Skeletal muscle tissue (tissue), 4 donors: ENCODE measurements around the gene GYG1. TPM values are rescaled to one million over a fixed set of nuclear protein-coding genes. Genes with fewer than 3 reads are reported as not detected.
A peak's percentile ranks its signal among the peaks of the same experiment; 100 is the strongest.

Source experiments
- H3K27ac ChIP-seq: one replicate; pipeline ENCODE4 v1.7.0; 2013; ENCODE audit warnings: mild to moderate bottlenecking, low read depth, low read length, inconsistent platforms
- H3K27me3 ChIP-seq, 3 donors: one replicate each; pipeline ENCODE4 v1.7.0; 2013; ENCODE audit warnings: low read length in 3 of 3; ENCODE audit not compliant: control insufficient read depth in 3 of 3, insufficient read depth in 3 of 3
- H3K36me3 ChIP-seq, 3 donors: one replicate each; pipeline ENCODE4 v1.7.0; 2013; ENCODE audit warnings: low read length in 3 of 3; ENCODE audit not compliant: control insufficient read depth in 3 of 3, insufficient read depth in 3 of 3
- H3K4me1 ChIP-seq, 3 donors: one replicate each; pipeline ENCODE4 v1.7.0; 2013; ENCODE audit warnings: low read length in 3 of 3, mild to moderate bottlenecking in 3 of 3; ENCODE audit not compliant: control insufficient read depth in 3 of 3, insufficient read depth in 3 of 3
- H3K4me3 ChIP-seq, 3 donors: one replicate each; pipeline ENCODE4 v1.7.0; 2013; ENCODE audit warnings: low read length in 3 of 3
- H3K9ac ChIP-seq, 3 donors: one replicate each; pipeline ENCODE4 v1.7.0; 2013; ENCODE audit warnings: low read length in 3 of 3, mild to moderate bottlenecking in 3 of 3, moderate library complexity in 2 of 3, low read depth in 1 of 3
- H3K9me3 ChIP-seq, 3 donors: one replicate each; pipeline ENCODE4 v1.7.0; 2013; ENCODE audit warnings: low read length in 3 of 3; ENCODE audit not compliant: control insufficient read depth in 3 of 3
- total RNA-seq: library from RNA; depleted of rRNA; stranded (reverse); fragments of >200 nt; gene quantifications from one replicate; pipeline ENCODE4 v1.2.3, GENCODE V29; 2014
- donor health status: Osteomylitis.

Gene GYG1
- total RNA-seq, 1 donor from 2014 or later: 62.6 TPM

GRCh38 chr3:149011676-149012075 is 20.3 kb downstream of the GYG1 start:
- Histone ChIP-seq H3K27me3 (no peaks in the 10 kb centered on the region), H3K4me3 (no peak overlapping the region), H3K27ac (peak overlapping the region; percentile 80), H3K9ac (peak overlapping the region in 1 of 3 donors; percentile 36), H3K9me3 (no peaks in the 10 kb centered on the region), H3K4me1 (peaks cover 33 to 74% (median 68%) of the 10 kb centered on the region in 3 donors), H3K36me3 (peaks cover 26 to 45% (median 39%) of the 10 kb centered on the region in 3 donors)

DNA sequence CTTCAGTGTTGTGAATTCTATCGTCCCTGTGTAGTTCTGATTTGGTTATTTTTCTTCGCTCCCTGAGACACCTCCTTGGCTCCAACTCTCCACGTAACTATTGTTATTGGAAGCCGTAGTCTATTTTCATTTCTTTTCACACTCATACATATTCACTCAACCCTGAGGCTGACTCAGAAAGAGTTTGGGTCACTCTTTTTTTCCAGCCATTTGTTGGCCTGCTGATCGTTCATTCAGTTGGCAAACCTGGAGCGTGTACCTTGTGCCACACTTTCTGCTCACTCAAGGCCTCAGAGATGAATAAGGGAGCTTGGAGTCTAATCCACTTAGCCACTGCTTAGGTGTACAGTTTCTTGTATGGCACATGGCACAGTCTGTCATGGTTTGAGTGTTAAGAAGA is 22.4 kb downstream of the GYG1 start:
- Histone ChIP-seq H3K36me3 (peaks cover 16 to 40% (median 34%) of the 10 kb centered on the region in 3 donors), H3K9ac (no peak overlapping the region), H3K27me3 (no peaks in the 10 kb centered on the region), H3K4me3 (no peak overlapping the region), H3K9me3 (no peaks in the 10 kb centered on the region), H3K27ac (peak overlapping the region; percentile 97), H3K4me1 (peaks cover 39 to 71% (median 68%) of the 10 kb centered on the region in 3 donors)

DNA sequence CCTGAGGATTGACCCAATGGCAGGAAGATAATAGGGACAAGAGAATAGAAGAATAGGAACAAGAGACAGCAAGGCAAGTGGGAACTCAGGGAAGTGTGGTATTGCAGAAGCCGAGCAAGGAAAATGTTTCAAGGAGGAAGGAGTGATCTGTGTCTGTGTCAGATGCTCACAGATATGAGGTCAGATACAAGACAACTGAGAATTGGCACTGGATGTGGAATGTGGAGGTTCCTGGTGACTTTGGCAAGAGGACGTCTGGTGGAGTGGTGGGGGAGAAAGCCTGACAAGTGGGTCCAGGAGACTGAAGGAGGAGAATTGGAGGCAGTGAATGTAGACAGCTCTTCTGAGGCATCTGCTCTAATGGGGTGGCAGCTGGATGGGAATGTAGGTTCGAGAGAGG is 24.1 kb downstream of the GYG1 start:
- H3K9me3 ChIP-seq: no peaks in the 10 kb centered on the region
- H3K4me1 ChIP-seq: peaks cover 47 to 73% (median 69%) of the 10 kb centered on the region in 3 donors
- no peaks in the 10 kb centered on the region for H3K27me3 ChIP-seq
- H3K9ac ChIP-seq: peak overlapping the region in 1 of 3 donors; percentile 6
- peak overlapping the region; percentile 97 for H3K27ac ChIP-seq
- H3K4me3 ChIP-seq: no peak overlapping the region
- peaks cover 7 to 31% (median 25%) of the 10 kb centered on the region in 3 donors for H3K36me3 ChIP-seq

GRCh38 chr3:149016242-149016641 is 24.9 kb downstream of the GYG1 start:
- Histone ChIP-seq H3K36me3 (peaks cover 7 to 23% (median 23%) of the 10 kb centered on the region in 3 donors), H3K9ac (peak overlapping the region in 2 of 3 donors; percentile 72 to 73), H3K27me3 (no peaks in the 10 kb centered on the region), H3K27ac (peak overlapping the region; percentile 97), H3K9me3 (no peaks in the 10 kb centered on the region), H3K4me1 (peaks cover 43 to 72% (median 66%) of the 10 kb centered on the region in 3 donors), H3K4me3 (peak overlapping the region in 2 of 3 donors; percentile 24 to 64)

DNA sequence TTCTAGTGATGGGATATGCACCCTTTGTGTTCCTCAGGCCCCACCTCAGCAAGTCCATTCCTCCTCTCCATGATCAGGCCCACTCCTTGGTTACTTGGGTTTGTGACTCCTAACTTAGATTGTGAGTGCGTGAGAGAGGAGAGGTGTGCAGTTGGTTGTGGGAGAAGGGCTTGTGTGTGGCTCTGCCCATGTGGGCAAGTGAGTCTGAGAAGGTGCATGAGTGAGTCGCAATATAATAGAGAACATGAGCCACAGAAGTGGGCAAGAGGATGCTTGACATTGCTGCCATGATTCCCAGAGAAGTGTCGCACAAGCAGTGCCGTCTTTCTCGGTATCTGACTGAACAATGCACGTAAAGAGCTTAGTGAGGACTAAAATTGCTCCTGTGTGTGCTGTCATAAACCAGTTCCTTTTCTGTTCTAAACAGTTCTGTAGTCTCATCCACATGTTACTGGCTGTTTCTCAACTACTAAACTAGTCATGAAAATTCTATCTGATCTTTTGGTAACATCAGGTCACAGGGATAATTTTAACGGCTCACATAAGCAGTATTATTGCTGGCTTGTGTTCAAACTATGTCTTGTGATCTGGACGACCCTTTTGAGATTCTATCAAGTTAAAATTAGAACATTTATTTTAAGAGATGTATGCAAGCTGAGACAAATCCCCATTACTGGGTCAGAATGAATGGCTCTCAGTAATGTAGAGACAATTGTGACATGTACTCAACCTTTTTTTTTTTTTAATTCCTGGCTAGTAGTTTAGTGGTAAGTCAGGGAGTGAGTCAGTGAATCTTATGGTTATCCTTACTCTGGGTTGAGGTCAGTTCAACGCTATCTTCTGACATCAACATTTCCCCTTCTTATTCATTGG is 25.6 kb downstream of the GYG1 start:
- Histone ChIP-seq H3K4me3 (peak overlapping the region in 2 of 3 donors; percentile 24 to 64), H3K27ac (peak overlapping the region; percentile 97), H3K4me1 (peaks cover 41 to 68% (median 65%) of the 10 kb centered on the region in 3 donors), H3K27me3 (no peaks in the 10 kb centered on the region), H3K36me3 (peaks cover 7 to 25% (median 19%) of the 10 kb centered on the region in 3 donors), H3K9me3 (no peaks in the 10 kb centered on the region), H3K9ac (peak overlapping the region; percentile 24 to 73 (median 72))

DNA sequence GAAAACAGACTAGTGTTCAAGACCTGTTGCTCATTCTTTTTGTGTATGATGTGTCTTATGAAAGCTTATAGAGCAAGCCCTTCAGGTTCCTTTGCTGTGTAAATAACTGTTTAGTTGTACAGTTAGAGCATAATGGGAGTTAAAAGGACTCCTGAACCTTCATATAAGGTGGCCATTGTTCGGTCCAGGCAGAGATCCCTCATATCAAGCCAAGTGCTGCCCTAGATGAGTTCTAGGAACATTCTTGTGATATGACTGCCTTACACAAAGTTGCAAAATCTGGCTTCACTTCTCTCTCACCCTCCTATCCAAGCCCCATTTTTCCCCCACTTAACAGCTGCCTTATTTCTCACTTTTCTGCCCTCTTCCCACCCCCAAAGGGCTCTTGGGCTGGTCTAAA is 26.9 kb downstream of the GYG1 start:
- Histone ChIP-seq H3K9ac (peak overlapping the region in 1 of 3 donors; percentile 18), H3K4me3 (no peak overlapping the region), H3K4me1 (peaks cover 44 to 74% (median 69%) of the 10 kb centered on the region in 3 donors), H3K36me3 (peaks cover 5 to 30% (median 15%) of the 10 kb centered on the region in 3 donors), H3K27me3 (no peaks in the 10 kb centered on the region), H3K27ac (peak overlapping the region; percentile 97), H3K9me3 (no peaks in the 10 kb centered on the region)

DNA sequence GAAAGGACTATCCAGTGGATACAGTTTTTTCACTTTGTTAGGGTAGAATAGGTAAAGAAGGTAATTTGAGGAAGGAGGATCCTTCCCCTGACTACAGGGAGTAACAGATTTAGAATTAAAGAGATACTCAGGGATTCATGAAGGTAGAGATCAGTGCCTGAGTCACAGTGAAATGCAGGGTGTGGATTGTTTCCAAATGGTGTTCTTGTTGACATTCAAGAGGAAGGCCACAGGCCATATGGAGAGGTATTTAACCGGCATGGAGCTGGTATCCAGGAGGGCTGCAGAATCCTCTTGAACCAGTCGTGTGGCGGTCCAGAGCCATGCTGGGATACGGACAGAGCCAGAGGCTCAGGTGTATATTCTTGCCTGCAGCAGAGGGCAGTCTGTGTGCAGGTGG is 28.2 kb downstream of the GYG1 start:
- Histone ChIP-seq H3K36me3 (peaks cover 10 to 35% (median 20%) of the 10 kb centered on the region in 3 donors), H3K27me3 (no peaks in the 10 kb centered on the region), H3K4me1 (peaks cover 48 to 72% (median 62%) of the 10 kb centered on the region in 3 donors), H3K4me3 (peak overlapping the region in 1 of 3 donors; percentile 14), H3K9me3 (no peaks in the 10 kb centered on the region), H3K9ac (peak overlapping the region in 2 of 3 donors; percentile 18 to 47), H3K27ac (peak overlapping the region; percentile 97)

DNA sequence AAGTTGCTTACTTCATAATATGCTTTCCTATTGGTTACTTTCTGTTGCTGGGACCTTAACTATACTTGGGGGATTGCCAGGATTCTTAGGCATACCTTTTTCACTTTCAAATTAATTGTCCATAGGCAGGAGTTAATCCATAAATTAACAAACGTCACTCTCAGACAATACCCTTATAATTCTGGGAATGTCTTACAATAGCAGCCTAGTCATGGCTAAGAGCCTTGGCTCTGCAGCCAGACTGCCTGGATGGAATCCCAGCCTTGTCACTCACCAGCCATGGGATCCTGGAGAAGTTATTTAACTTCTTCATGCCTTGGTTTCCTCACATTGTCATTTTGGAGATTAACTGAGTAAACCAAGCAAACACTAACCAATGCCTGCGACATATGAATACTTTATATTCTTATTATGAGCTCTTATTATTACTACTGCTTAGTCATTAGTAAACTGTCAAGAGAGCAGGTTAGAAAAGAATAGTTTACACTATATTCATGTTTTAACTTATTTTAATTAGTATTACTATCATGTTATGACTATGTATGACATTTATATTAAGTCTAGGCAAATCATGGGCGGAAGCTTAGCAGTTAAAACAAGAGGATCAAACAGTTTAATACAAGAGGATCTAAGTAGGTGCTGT is 29.0 kb downstream of the GYG1 start:
- H3K27ac ChIP-seq: peak overlapping the region; percentile 97
- peak overlapping the region in 1 of 3 donors; percentile 20 for H3K9ac ChIP-seq
- peaks cover 15 to 40% (median 26%) of the 10 kb centered on the region in 3 donors for H3K36me3 ChIP-seq
- no peak overlapping the region for H3K4me3 ChIP-seq
- H3K9me3 ChIP-seq: no peaks in the 10 kb centered on the region
- H3K27me3 ChIP-seq: no peaks in the 10 kb centered on the region
- H3K4me1 ChIP-seq: peaks cover 48 to 67% (median 56%) of the 10 kb centered on the region in 3 donors

GRCh38 chr3:149020839-149021252 is 29.5 kb downstream of the GYG1 start:
- H3K4me1 ChIP-seq: peaks cover 43 to 62% (median 51%) of the 10 kb centered on the region in 3 donors
- no peaks in the 10 kb centered on the region for H3K9me3 ChIP-seq
- H3K36me3 ChIP-seq: peaks cover 16 to 41% (median 32%) of the 10 kb centered on the region in 3 donors
- H3K4me3 ChIP-seq: no peak overlapping the region
- H3K27ac ChIP-seq: peak overlapping the region; percentile 97
- H3K9ac ChIP-seq: peak overlapping the region in 1 of 3 donors; percentile 20
- H3K27me3 ChIP-seq: no peaks in the 10 kb centered on the region
